Activated CD4-positive, alpha-beta memory T cell treated with anti-CD3 and anti-CD28 coated beads for 36 hours (primary cell): ENCODE data around the gene NLRX1. TPM values are rescaled to one million over a fixed set of nuclear protein-coding genes. Genes with fewer than 3 reads are reported as not detected.
A peak's percentile ranks its signal among the peaks of the same experiment; 100 is the strongest.
"Not testable (repeated sequence)": the region's sequence is repeated elsewhere in the genome, so short reads cannot be mapped to it uniquely, and the experiment has no call there.

Experiments used
- CTCF ChIA-PET: fragments of 350-600 bp; sonication (Branson Sonifier 250); formaldehyde crosslinking; loops from one replicate; lab custom pipeline; 2021; ENCODE audit warnings: antibody characterized with exemption, inconsistent platforms; lab: Charles Lee
- POLR2A ChIA-PET: fragments of 350-600 bp; sonication (Branson Sonifier 250); formaldehyde crosslinking; loops from one replicate; lab custom pipeline; 2021; ENCODE audit warnings: antibody characterized with exemption; lab: Charles Lee
- DNase-seq: peaks from one replicate; pipeline ENCODE4 v3.0.0-alpha.2; 2020
- H3K27ac Mint-ChIP-seq: one replicate; pipeline ENCODE4 v1.8.0; 2021; ENCODE audit warnings: mixed read lengths
- H3K27me3 Mint-ChIP-seq: one replicate; pipeline ENCODE4 v1.8.0; 2021; ENCODE audit warnings: mixed read lengths
- H3K36me3 Mint-ChIP-seq: one replicate; pipeline ENCODE4 v1.8.0; 2021; ENCODE audit warnings: mixed read lengths
- H3K4me1 Mint-ChIP-seq: one replicate; pipeline ENCODE4 v1.8.0; 2021; ENCODE audit warnings: low read depth, mixed read lengths
- H3K4me3 Mint-ChIP-seq: one replicate; pipeline ENCODE4 v1.8.0; 2021; ENCODE audit warnings: mild to moderate bottlenecking, mixed read lengths
- H3K9me3 Mint-ChIP-seq: one replicate; pipeline ENCODE4 v1.8.0; 2021; ENCODE audit warnings: mixed read lengths
- intact Hi-C: fragments of 100-400 bp; cut with micrococcal nuclease; formaldehyde crosslinking; loops from one replicate; pipeline ENCODE4 v1.15.1; 2023
- total RNA-seq, 2 experiments: library from RNA; stranded (reverse); gene quantifications; one replicate each; pipeline ENCODE4 v1.2.3, GENCODE V29; 2021

NLRX1 gene
- 10 to 100 TPM; 18.4 to 18.7 TPM for total RNA-seq

DNA sequence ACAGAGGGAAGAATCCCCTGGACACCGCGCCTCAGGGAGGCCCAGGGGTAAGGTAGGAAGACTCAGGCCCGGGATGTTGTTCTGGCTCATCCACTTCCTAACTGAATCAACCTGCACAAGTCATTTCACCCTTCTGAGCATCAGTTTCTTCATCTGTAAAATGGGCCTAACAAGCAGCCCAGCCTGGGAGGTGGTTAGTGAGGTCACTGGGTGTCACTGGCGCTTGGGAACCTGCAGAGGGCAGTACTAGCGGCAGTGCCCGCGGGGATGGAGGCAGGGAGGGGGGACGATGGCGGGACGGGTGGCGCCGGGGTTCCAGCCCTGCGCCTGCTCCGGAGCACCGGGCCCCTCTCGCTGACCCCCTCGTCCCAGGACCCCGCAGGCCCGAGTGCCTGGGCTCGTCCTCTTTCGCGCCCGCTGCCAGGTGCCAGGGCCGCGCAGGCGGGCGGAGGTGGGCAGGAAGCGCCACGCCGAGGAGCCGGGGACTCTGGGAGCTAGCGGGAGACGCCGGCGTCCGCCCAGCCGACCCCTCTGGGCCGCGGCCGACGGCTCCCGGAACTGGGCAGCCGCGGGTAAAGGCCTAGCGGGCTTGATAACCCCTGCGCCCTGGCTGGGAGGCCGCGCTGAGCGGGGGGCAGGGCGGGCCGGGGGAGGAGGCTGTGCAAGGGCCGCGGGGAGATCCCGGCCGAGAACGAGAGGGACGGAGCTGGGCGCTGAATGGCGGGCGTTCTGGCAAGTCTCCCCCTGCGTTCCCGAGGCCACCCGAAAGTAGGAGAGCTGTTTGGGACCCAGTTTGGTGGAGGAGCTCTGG lies at the start of gene NLRX1:
Gene NLRX1, plus strand, starts transcription at position 255 of the 811 bp plus-strand sequence. CDS start 2,679 bp downstream, outside the sequence.
- Mint-ChIP-seq H3K4me3 (peak within 1 kb of the TSS; percentile 89), H3K27ac (peak within 1 kb of the TSS; percentile 82), H3K9me3 (no peaks in the 10 kb centered on the region), H3K36me3 (no peaks in the 10 kb centered on the region), H3K27me3 (no peaks in the 10 kb centered on the region), H3K4me1 (peaks cover 11% of the 10 kb centered on the region)
- CTCF ChIA-PET = interaction anchor here (0.6 to 3.2 kb wide), 32 partner anchors 10 to 187 kb away, joined by 3 to 37 read pairs (median 4); partner anchors contain the start of genes DPAGT1, HINFP and HYOU1
- intact Hi-C loops = loop anchor here (1.0 to 5.0 kb wide), 3 partner anchors 29 to 154 kb away; partner anchors contain the start of gene DPAGT1
- peak; percentile 91 for DNase-seq
- POLR2A ChIA-PET = interaction anchor here (0.6 to 1.5 kb wide), 9 partner anchors 8 to 101 kb away, joined by 3 to 6 read pairs (median 4); partner anchors contain the start of genes CBL, DPAGT1, HMBS and VPS11

GRCh38 chr11:119118946-119119345 lies 49.6 kb upstream of the NLRX1 start:
- ChIA-PET CTCF (interaction anchor here (1.1 kb wide), 1 partner anchor 50 kb away, joined by 3 read pairs; no protein-coding TSS in a partner anchor), POLR2A (no interaction called here)
- H3K4me3 Mint-ChIP-seq = no peak overlapping the region
- no peaks in the 10 kb centered on the region for H3K27me3 Mint-ChIP-seq
- H3K27ac Mint-ChIP-seq = no peak overlapping the region
- intact Hi-C loops = no loop called here
- no peaks in the 10 kb centered on the region for H3K9me3 Mint-ChIP-seq
- DNase-seq = no peak
- H3K4me1 Mint-ChIP-seq = peaks cover 48% of the 10 kb centered on the region
- H3K36me3 Mint-ChIP-seq = peaks cover 24% of the 10 kb centered on the region

DNA sequence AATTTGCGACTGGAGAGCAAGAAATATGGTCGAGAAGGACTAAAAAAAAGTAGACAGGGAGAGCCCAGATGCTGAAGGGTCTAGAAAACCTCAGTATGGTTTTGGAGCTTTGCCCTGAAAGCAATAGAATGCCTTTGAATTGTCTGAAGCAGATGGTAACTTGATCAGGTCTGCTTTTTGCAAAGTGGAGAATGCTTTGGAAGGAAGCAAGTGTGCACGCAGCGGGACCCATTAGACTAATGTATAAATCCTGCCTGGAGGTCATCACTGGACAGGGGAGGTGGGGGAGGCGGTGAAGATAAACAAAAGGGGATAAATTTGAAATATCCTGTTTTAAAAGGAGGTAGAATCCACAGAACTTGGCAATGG lies 47.9 kb upstream of the NLRX1 start:
- Mint-ChIP-seq H3K27ac (peak overlapping the region; percentile 73), H3K4me3 (peak overlapping the region; percentile 88), H3K4me1 (peaks cover 33% of the 10 kb centered on the region), H3K9me3 (no peaks in the 10 kb centered on the region), H3K36me3 (peaks cover 16% of the 10 kb centered on the region), H3K27me3 (no peaks in the 10 kb centered on the region)
- DNase-seq = no peak
- ChIA-PET CTCF (interaction anchor here (0.9 to 1.8 kb wide), 4 partner anchors 12 to 76 kb away, joined by 3 to 9 read pairs (median 4); no protein-coding TSS in a partner anchor), POLR2A (interaction anchor here (0.9 to 2.2 kb wide), 5 partner anchors 10 to 30 kb away, joined by 3 to 10 read pairs (median 3); partner anchors contain the start of gene C2CD2L)
- intact Hi-C loops = loop anchor here (1.0 to 5.0 kb wide), 6 partner anchors 13 to 212 kb away; partner anchors contain the start of genes C2CD2L, DPAGT1, HMBS and RNF26

DNA sequence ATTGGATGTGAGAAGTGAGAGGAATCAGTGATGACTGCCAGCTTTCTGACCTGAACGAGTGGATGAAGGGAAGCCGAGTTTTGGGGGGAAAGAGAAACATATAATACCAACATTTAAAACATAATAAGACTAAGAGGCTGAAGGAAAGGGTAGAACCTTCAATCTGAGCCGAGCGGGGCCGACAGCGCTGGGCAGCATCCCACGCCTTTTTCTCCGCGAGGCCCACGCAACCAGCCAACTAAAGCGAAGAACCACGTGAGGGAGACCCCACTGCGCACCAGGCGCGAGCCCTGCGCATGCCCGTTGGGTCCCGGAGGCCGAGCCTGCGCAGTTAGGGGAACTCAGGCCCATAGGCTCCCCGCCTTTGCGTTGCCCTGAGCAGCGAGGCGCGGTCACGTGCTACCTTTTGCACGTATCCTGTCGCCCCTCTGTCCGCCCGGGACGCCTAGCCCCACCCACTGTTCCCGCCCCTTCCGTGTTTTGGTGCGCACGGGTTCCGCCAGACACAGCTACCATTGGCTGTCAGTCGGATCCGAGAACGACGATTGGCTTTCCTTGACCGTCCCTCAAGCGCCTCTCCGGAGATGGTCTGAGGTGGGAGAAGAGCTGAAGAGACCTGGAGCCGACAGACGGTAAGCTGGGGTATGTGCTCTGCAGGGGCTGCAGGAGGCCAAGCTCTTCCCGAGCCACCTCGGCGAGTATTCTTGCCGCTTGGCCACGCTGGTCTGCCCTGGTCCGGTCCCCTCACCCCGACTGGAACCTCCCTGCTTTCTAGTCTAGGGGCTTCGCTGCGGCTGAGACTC lies 47.3 kb upstream of the NLRX1 start, which contains the start of gene HINFP:
Gene HINFP, plus strand, starts transcription at position 573 of the 803 bp plus-strand sequence. CDS start 5,365 bp downstream, outside the sequence.
- H3K4me1 Mint-ChIP-seq = peaks cover 28% of the 10 kb centered on the region
- CTCF ChIA-PET = interaction anchor here (0.7 to 1.8 kb wide), 10 partner anchors 11 to 75 kb away, joined by 3 to 9 read pairs (median 4); partner anchors contain the start of genes C2CD2L, NLRX1 and VPS11
- intact Hi-C loops = loop anchor here (1.0 to 5.0 kb wide), 6 partner anchors 14 to 211 kb away; partner anchors contain the start of genes C2CD2L, DPAGT1, HMBS and RNF26

DNA sequence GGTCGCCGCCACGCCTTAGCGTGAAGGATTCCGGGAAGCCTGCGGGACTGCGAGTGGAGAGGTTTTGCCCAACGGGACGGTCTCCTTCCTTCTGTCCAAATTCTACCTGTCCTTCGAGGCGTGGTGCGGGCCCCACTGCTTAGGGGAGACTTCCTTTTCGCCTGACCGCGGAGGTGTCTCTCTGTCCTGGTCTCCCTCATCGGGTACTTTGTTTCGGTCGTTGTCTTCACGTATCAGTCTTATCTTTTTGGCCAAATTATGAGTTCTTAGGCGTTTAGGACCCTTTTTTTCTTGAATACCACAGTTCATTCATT lies 46.8 kb upstream of the NLRX1 start:
- Mint-ChIP-seq H3K9me3 (no peaks in the 10 kb centered on the region), H3K4me1 (peaks cover 29% of the 10 kb centered on the region), H3K4me3 (peak overlapping the region; percentile 88), H3K27ac (peak overlapping the region; percentile 78), H3K36me3 (peaks cover 14% of the 10 kb centered on the region), H3K27me3 (no peaks in the 10 kb centered on the region)
- intact Hi-C loops = loop anchor here (1.0 to 5.0 kb wide), 6 partner anchors 14 to 211 kb away; partner anchors contain the start of genes C2CD2L, DPAGT1, HMBS and RNF26
- CTCF ChIA-PET = interaction anchor here (1.0 to 1.5 kb wide), 6 partner anchors 11 to 84 kb away, joined by 3 to 5 read pairs (median 4); partner anchors contain the start of genes C2CD2L, CBL, NLRX1 and VPS11
- DNase-seq = no peak
- POLR2A ChIA-PET = interaction anchor here (0.5 to 2.2 kb wide), 9 partner anchors 13 to 66 kb away, joined by 3 to 10 read pairs (median 3); partner anchors contain the start of genes C2CD2L, DPAGT1 and VPS11

More for the DNA sequence above, 47.3 kb upstream of the NLRX1 start, which contains the start of gene HINFP:
- H3K9me3 Mint-ChIP-seq = no peaks in the 10 kb centered on the region
- POLR2A ChIA-PET = interaction anchor here (0.5 to 2.2 kb wide), 10 partner anchors 11 to 65 kb away, joined by 3 to 10 read pairs (median 3); partner anchors contain the start of genes C2CD2L, DPAGT1 and VPS11
- DNase-seq = peak; percentile 100
- H3K4me3 Mint-ChIP-seq = peak within 1 kb of the TSS; percentile 88
- no peaks in the 10 kb centered on the region for H3K27me3 Mint-ChIP-seq
- H3K27ac Mint-ChIP-seq = peak within 1 kb of the TSS; percentile 78
- peaks cover 14% of the 10 kb centered on the region for H3K36me3 Mint-ChIP-seq

DNA sequence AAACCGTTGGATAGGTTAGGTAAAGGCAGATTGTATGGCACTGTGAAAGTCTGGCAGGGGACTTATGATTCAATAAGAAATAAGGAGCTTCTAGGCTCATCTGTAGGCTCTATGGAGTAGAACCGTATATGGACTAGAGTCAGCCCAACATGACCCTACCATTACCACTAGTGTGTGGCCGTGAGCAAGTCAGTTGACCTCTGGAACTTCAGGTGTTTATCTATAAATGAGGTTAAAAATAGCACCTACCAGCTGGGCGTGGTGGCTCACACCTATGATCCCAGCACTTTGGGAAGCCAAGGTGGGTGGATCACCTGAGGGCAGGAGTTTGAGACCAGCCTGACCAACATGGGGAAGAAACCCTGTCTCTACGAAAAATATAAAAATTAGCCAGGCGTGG lies 42.7 kb upstream of the NLRX1 start:
- no peak for DNase-seq
- intact Hi-C loops = no loop called here
- Mint-ChIP-seq H3K27me3 (no peaks in the 10 kb centered on the region), H3K4me1 (peaks cover 29% of the 10 kb centered on the region), H3K9me3 (no peaks in the 10 kb centered on the region), H3K36me3 (peaks cover 9% of the 10 kb centered on the region), H3K27ac (no peak overlapping the region), H3K4me3 (no peak overlapping the region)
- ChIA-PET CTCF (no interaction called here), POLR2A (no interaction called here)

DNA sequence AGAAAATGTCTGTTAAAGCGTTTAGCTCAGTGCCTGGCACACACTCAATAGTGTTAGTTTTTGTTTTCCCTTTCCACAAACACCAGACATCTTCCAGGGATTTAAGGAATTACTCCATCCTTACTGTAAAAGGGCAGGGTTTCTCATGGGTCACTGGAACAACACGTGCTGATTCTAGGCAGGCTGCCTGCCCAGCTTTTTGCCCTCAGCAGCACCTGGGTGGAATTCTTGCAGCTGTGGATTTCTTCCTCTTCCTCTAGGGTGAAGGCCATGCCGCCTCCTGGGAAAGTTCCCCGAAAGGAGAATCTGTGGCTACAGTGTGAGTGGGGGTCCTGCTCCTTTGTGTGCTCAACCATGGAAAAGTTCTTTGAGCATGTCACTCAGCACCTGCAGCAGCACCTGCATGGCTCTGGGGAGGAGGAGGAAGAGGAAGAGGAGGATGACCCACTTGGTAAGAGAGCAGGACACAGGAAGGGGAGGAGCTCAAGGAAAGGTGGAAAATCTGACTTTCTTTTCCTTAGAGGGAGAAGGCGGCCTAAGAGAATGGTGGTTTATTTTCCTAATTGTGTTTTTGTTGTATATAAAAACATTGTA lies 41.8 kb upstream of the NLRX1 start:
- Mint-ChIP-seq H3K27ac (peak overlapping the region; percentile 61), H3K4me3 (no peak overlapping the region), H3K4me1 (peaks cover 26% of the 10 kb centered on the region), H3K9me3 (no peaks in the 10 kb centered on the region), H3K36me3 (peaks cover 15% of the 10 kb centered on the region), H3K27me3 (no peaks in the 10 kb centered on the region)
- CTCF ChIA-PET = interaction anchor here (1.2 kb wide), 1 partner anchor 70 kb away, joined by 4 read pairs; no protein-coding TSS in a partner anchor
- POLR2A ChIA-PET = interaction anchor here (0.6 kb wide), 1 partner anchor 83 kb away, joined by 6 read pairs; no protein-coding TSS in a partner anchor
- no peak for DNase-seq
- intact Hi-C loops = no loop called here

DNA sequence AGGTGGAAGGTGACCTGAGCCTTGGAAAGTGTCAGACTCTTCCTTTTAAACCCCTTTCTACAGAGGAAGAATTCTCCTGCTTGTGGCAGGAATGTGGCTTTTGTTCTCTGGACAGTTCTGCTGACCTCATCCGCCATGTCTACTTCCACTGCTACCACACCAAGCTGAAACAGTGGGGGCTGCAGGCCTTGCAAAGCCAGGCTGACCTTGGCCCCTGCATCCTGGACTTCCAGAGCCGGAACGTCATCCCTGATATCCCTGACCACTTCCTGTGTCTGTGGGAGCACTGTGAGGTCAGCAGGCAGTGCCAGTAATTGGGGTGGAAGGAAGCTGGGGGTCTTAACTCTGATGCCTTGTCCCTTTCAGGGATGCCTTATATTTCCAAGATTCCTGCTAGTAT lies 37.9 kb upstream of the NLRX1 start:
- Mint-ChIP-seq H3K27ac (no peak overlapping the region), H3K4me1 (peaks cover 11% of the 10 kb centered on the region), H3K4me3 (no peak overlapping the region), H3K36me3 (peaks cover 26% of the 10 kb centered on the region), H3K9me3 (no peaks in the 10 kb centered on the region), H3K27me3 (no peaks in the 10 kb centered on the region)
- POLR2A ChIA-PET = no interaction called here
- DNase-seq = no peak
- intact Hi-C loops = no loop called here
- CTCF ChIA-PET = no interaction called here

DNA sequence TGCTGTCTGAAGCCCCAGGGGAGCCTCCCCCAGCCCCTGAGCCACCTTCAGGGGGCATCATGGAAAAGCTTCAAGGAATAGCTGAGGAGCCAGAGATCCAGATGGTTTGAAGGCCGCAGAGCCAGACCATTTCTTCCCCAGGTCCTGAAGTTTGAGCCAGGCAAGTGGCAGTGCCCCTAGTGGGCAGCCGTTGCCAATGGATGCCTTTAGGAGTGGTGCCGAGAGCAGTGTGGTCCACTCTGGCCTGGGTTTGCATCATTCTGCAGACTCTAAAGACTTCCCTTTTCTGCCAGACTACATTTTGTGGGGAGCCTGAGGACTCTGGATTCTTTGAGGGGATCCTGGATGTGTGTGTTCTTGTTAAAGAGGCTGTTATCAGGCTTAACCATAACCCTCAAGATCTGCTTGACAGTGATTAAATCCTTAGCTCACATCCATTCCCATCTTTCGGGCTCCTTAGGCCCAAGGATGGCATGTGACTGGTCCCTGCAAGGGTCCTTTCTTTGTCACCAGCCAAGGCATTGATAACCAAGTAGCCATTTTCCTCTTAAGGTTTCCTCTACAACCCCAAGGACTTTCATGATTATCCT lies 34.0 kb upstream of the NLRX1 start:
- Mint-ChIP-seq H3K27ac (no peak overlapping the region), H3K27me3 (no peaks in the 10 kb centered on the region)
- CTCF ChIA-PET = interaction anchor here (0.9 to 1.6 kb wide), 7 partner anchors 9 to 203 kb away, joined by 3 to 4 read pairs (median 3); partner anchors contain the start of genes HINFP and VPS11

GRCh38 chr11:119139276-119139675 lies 29.2 kb upstream of the NLRX1 start:
- peaks cover 11% of the 10 kb centered on the region for H3K27me3 Mint-ChIP-seq
- H3K4me3 Mint-ChIP-seq, intact Hi-C loops, H3K27ac Mint-ChIP-seq, POLR2A ChIA-PET, H3K36me3 Mint-ChIP-seq, H3K4me1 Mint-ChIP-seq, DNase-seq, H3K9me3 Mint-ChIP-seq, CTCF ChIA-PET: not testable (repeated sequence)

More for the DNA sequence above, 34.0 kb upstream of the NLRX1 start:
- H3K4me3 Mint-ChIP-seq = no peak overlapping the region
- POLR2A ChIA-PET = no interaction called here
- H3K4me1 Mint-ChIP-seq = no peaks in the 10 kb centered on the region
- no peak for DNase-seq
- H3K36me3 Mint-ChIP-seq = peaks cover 23% of the 10 kb centered on the region
- intact Hi-C loops = no loop called here
- H3K9me3 Mint-ChIP-seq = no peaks in the 10 kb centered on the region
